Trophoblast cell (in vitro differentiated cells and primary cell): ENCODE measurements around the gene FBLN5.

ENCODE experiments used
- DNase-seq, 2 donors: peaks; one replicate each; pipeline ENCODE4 v3.0.0-alpha.2; 2016
- H2AFZ ChIP-seq: 2 replicates; pipeline ENCODE4 v1.6.1; 2013; ENCODE audit warnings: low read length, moderate library complexity, mild to moderate bottlenecking; ENCODE audit not compliant: insufficient read depth, poor library complexity
- H2AK5ac ChIP-seq: 2 replicates; pipeline ENCODE4 v1.6.1; 2013; ENCODE audit warnings: mild to moderate bottlenecking, low read length
- H2BK120ac ChIP-seq: 2 replicates; pipeline ENCODE4 v1.6.1; 2013; ENCODE audit warnings: low read length, mild to moderate bottlenecking, moderate library complexity; ENCODE audit not compliant: insufficient read depth, poor library complexity
- H2BK12ac ChIP-seq: 2 replicates; pipeline ENCODE4 v1.6.1; 2013; ENCODE audit warnings: mild to moderate bottlenecking, low read length, moderate library complexity
- H2BK5ac ChIP-seq: 2 replicates; pipeline ENCODE4 v1.6.1; 2013; ENCODE audit warnings: low read length, low read depth, moderate library complexity, mild to moderate bottlenecking; ENCODE audit not compliant: poor library complexity
- H3K14ac ChIP-seq: 2 replicates; pipeline ENCODE4 v1.6.1; 2013; ENCODE audit warnings: mild to moderate bottlenecking, low read length
- H3K18ac ChIP-seq: 2 replicates; pipeline ENCODE4 v1.6.1; 2013; ENCODE audit warnings: mild to moderate bottlenecking, low read length
- H3K23ac ChIP-seq: 2 replicates; pipeline ENCODE4 v1.6.1; 2013; ENCODE audit warnings: low read length
- H3K27ac ChIP-seq: 2 replicates; pipeline ENCODE4 v1.5.1; 2013; ENCODE audit warnings: low read depth, mild to moderate bottlenecking, inconsistent platforms, low read length, moderate library complexity
- H3K27me3 ChIP-seq: 2 replicates; pipeline ENCODE4 v1.6.1; 2013; ENCODE audit warnings: inconsistent platforms, mild to moderate bottlenecking, low read length, moderate library complexity; ENCODE audit not compliant: insufficient read depth
- H3K36me3 ChIP-seq, 2 experiments: 1 replicate in 1 of 2; 2 replicates in 1 of 2; pipeline ENCODE4 v1.6.1; 2013; ENCODE audit warnings: low read length in 2 of 2, mild to moderate bottlenecking in 2 of 2, moderate library complexity in 1 of 2; ENCODE audit not compliant: insufficient read depth in 2 of 2, control insufficient read depth in 1 of 2
- H3K4ac ChIP-seq: 2 replicates; pipeline ENCODE4 v1.6.1; 2013; ENCODE audit warnings: low read depth, mild to moderate bottlenecking, low read length, moderate library complexity
- H3K4me1 ChIP-seq, 2 experiments: 1 replicate in 1 of 2; 2 replicates in 1 of 2; pipeline ENCODE4 v1.6.1; 2013; ENCODE audit warnings: low read length in 2 of 2, mild to moderate bottlenecking in 2 of 2, moderate library complexity in 1 of 2; ENCODE audit not compliant: insufficient read depth in 2 of 2, control insufficient read depth in 1 of 2
- H3K4me2 ChIP-seq: 2 replicates; pipeline ENCODE4 v1.6.1; 2013; ENCODE audit warnings: inconsistent platforms, mild to moderate bottlenecking, low read length, moderate library complexity
- H3K4me3 ChIP-seq: 2 replicates; pipeline ENCODE4 v1.5.1; 2013; ENCODE audit warnings: mild to moderate bottlenecking, low read depth, low read length, inconsistent platforms
- H3K79me1 ChIP-seq: one replicate; pipeline ENCODE4 v1.6.1; 2013; ENCODE audit warnings: low read length
- H3K79me2 ChIP-seq: 2 replicates; pipeline ENCODE4 v1.6.1; 2013; ENCODE audit warnings: low read length, mild to moderate bottlenecking; ENCODE audit not compliant: control insufficient read depth, insufficient read depth, poor library complexity
- H3K9ac ChIP-seq: 2 replicates; pipeline ENCODE4 v1.6.1; 2013; ENCODE audit warnings: mild to moderate bottlenecking, low read length
- H3K9me3 ChIP-seq: 2 replicates; pipeline ENCODE4 v1.6.1; 2013; ENCODE audit warnings: low read depth, mild to moderate bottlenecking, control low read depth, inconsistent platforms, low read length; ENCODE audit not compliant: insufficient read depth
- H4K12ac ChIP-seq: 2 replicates; pipeline ENCODE4 v1.6.1; 2013; ENCODE audit warnings: low read depth, mild to moderate bottlenecking, low read length, moderate library complexity
- H4K8ac ChIP-seq: 2 replicates; pipeline ENCODE4 v1.6.1; 2013; ENCODE audit warnings: low read depth, mild to moderate bottlenecking, low read length, moderate library complexity
- H4K91ac ChIP-seq: one replicate; pipeline ENCODE4 v1.6.1; 2013; ENCODE audit warnings: low read depth, mild to moderate bottlenecking, low read length, moderate library complexity
- WGBS: extraction: QIAGEN DNeasy Blood & Tissue Kit; methylation state at CpG from one replicate; pipeline ENCODE4 v1.1.7; 2013; ENCODE audit warnings: missing lambda C conversion rate; ENCODE audit not compliant: insufficient read length, insufficient coverage; ENCODE audit errors: extremely low coverage; 5-methylcytosine and 5-hydroxymethylcytosine counted together

Gene FBLN5

GRCh38 chr14:91955168-91955567 lies 7.7 kb upstream of the FBLN5 start:
- Histone ChIP-seq H4K12ac (no peak overlapping the region), H2BK12ac (no peak overlapping the region), H3K79me2 (no peaks in the 10 kb centered on the region), H2AFZ (no peak overlapping the region), H3K4ac (no peak overlapping the region), H3K23ac (no peak overlapping the region), H2BK120ac (no peak overlapping the region), H3K9ac (no peak overlapping the region), H3K27me3 (no peaks in the 10 kb centered on the region), H2AK5ac (no peak overlapping the region), H3K18ac (no peak overlapping the region), H3K27ac (no peak overlapping the region), H3K9me3 (no peaks in the 10 kb centered on the region), H3K4me2 (no peak overlapping the region), H4K8ac (no peak overlapping the region), H3K79me1 (no peaks in the 10 kb centered on the region), H3K4me3 (no peak overlapping the region), H3K14ac (no peak overlapping the region), H4K91ac (no peak overlapping the region), H2BK5ac (no peak overlapping the region), H3K36me3 (no peaks in the 10 kb centered on the region), H3K4me1 (peaks cover 0 to 3% of the 10 kb centered on the region in 2 experiments)
- no CpG with 5 or more reads among the region's 1 CpG for WGBS
- DNase-seq = no peak

DNA sequence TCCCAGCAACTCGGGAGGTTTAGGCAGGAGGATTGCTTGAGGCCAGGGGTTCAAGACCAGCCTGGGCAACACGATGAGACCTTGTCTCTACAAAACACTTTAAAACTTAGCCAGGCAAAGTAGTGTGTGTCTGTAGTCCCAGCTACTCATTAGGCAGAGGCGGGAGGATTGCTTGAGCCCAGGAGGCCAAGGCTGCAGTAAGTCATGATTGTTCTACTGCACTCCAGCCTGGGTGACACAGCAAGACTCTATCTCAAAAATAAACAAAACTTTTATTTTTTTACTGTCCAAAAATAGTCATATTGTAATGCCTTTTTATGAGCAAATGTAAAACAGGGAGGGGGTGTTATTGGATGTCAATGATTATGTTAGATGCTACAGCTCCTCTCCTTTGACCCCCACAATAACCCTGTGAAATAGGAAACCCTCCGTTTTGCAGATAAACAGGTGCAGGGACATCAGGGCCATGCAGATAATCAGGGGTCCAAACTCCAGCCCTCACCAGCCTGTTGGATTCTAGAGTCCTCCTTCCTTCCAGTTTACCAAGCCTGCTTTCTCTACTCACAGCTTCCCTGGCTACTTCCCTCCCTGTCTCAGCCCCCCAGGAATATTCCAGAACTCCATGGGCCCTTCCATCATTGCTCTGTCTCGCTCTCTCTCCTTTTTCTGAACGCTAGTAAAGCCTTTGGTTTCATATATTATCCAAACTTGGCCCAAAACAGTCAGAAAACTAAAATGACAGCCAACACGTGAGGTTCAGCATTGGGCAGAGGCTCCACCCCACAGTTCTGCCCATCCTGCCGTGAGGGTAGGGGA lies 5.9 kb upstream of the FBLN5 start:
- H2BK120ac ChIP-seq = no peak overlapping the region
- H4K91ac ChIP-seq = no peak overlapping the region
- no peak overlapping the region for H4K12ac ChIP-seq
- no peak overlapping the region for H3K14ac ChIP-seq
- no peak overlapping the region for H3K4me3 ChIP-seq
- H3K27ac ChIP-seq = no peak overlapping the region
- no peak overlapping the region for H3K18ac ChIP-seq
- H2BK5ac ChIP-seq = no peak overlapping the region
- no peak overlapping the region for H4K8ac ChIP-seq
- H2AK5ac ChIP-seq = no peak overlapping the region
- H3K4me1 ChIP-seq = peaks cover 0 to 3% of the 10 kb centered on the region in 2 experiments
- H3K27me3 ChIP-seq = no peaks in the 10 kb centered on the region
- H2BK12ac ChIP-seq = no peak overlapping the region
- no peak overlapping the region for H3K4ac ChIP-seq
- H3K23ac ChIP-seq = no peak overlapping the region
- no peak for DNase-seq
- H3K79me1 ChIP-seq = no peaks in the 10 kb centered on the region
- no peaks in the 10 kb centered on the region for H3K9me3 ChIP-seq
- H3K79me2 ChIP-seq = no peaks in the 10 kb centered on the region
- H2AFZ ChIP-seq = no peak overlapping the region
- H3K9ac ChIP-seq = no peak overlapping the region
- no peak overlapping the region for H3K4me2 ChIP-seq
- no CpG with 5 or more reads among the region's 8 CpGs for WGBS
- no peaks in the 10 kb centered on the region for H3K36me3 ChIP-seq

DNA sequence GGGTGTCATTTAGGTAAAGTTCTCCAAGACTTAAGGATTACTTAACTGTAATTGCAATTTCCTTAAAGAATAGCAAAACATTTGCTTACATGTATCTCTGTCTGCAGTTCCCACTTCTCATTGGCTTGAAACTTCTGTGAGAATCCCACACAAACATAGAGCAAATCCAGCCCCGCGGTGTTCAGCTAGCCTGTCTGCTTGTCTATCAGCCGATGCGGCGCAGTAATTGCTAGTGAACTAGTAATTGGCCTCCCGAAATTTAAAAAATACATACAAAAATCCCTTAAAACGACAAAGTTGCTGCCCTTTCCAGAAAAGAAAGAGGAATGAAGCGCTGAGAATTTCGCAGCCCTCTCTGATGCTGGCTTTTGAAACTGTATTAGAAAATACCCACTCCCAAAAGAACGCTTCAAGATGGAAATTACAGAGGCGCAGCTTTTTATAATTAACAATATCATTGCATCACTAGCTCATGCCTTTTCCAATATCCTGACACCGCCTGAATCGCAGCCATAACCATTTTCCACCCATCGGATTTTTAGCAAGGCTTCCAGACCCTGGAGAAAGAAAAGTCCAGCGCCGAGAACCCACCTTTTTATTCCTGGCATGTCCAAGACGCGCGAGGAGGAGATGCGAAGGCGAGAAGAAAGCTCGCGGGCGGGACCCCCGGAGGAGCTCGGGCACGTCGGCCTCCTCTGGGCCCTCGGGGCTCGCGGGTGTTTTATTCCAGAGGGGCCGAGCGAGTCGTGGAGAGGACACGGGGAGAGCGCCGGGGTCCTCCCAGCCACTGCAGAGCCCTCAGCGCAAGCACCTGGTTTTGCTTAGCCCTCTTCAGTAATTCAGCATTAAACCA lies 646 bp downstream of the FBLN5 start:
- Histone ChIP-seq H4K91ac (no peak overlapping the region), H3K23ac (no peak overlapping the region), H3K9ac (no peak overlapping the region), H3K79me1 (peaks cover 7% of the 10 kb centered on the region), H2AK5ac (no peak overlapping the region), H3K18ac (peak overlapping the region; percentile 51), H3K36me3 (no peaks in the 10 kb centered on the region), H3K4me1 (peaks cover 2 to 5% of the 10 kb centered on the region in 2 experiments), H3K4me3 (peak overlapping the region; percentile 71), H2BK5ac (peak overlapping the region; percentile 35), H4K12ac (peak overlapping the region; percentile 51), H3K9me3 (no peaks in the 10 kb centered on the region), H3K27me3 (no peaks in the 10 kb centered on the region), H3K79me2 (no peaks in the 10 kb centered on the region), H3K4ac (peak overlapping the region; percentile 41), H2BK12ac (peak overlapping the region; percentile 79), H4K8ac (peak overlapping the region; percentile 72), H2AFZ (peak overlapping the region; percentile 78), H3K14ac (no peak overlapping the region), H3K27ac (no peak overlapping the region), H2BK120ac (peak overlapping the region; percentile 65), H3K4me2 (peak overlapping the region; percentile 67)
- WGBS = no CpG with 5 or more reads among the region's 38 CpGs
- DNase-seq = no peak

DNA sequence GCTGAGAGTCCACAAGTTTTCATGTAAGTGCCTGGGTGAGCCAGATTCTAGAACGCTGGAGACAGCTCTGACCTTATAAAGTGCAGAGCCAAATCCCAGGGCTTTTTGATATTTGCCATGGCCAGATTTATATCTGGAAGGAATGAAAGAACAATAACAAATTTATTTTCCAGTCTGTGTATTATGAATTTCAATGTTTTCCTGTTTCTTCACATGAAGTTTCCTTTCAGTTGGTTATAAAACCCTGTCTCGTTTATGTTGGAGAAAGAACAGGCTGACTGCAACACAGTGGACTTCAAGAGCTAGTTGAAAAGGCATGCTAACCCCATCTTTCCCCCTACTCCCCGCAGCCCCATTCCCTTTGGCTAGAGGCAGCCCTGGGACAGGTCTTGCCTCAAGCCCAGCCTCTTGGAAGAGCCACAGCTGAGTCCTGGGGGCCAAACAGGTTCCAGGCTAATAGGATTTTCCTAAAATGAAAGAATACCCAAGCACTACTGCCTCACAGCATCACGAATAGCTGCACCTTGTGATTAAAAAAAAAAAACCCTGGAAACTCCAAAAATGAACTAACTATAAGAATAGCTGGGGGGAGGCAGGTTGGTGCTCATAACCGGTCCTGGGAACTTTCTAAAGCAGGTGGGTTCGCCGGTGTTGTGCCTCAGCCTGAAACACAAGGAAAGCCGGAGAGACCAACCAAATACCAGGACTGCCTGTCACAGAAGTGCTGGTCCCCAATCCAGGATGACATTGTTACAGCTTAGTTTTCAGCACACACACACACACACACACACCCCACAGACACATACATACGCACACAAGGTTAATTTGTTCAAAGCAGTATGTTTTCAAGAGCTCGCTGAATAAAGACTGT lies 1.5 kb downstream of the FBLN5 start:
- no peak overlapping the region for H3K4me2 ChIP-seq
- H3K4ac ChIP-seq = no peak overlapping the region
- no peak overlapping the region for H4K91ac ChIP-seq
- no peak overlapping the region for H3K4me3 ChIP-seq
- peaks cover 7% of the 10 kb centered on the region for H3K79me1 ChIP-seq
- H3K18ac ChIP-seq = no peak overlapping the region
- DNase-seq = no peak
- H2BK12ac ChIP-seq = no peak overlapping the region
- H3K9ac ChIP-seq = no peak overlapping the region
- peaks cover 2 to 5% of the 10 kb centered on the region in 2 experiments for H3K4me1 ChIP-seq
- peaks cover 0 to 3% of the 10 kb centered on the region in 2 experiments for H3K36me3 ChIP-seq
- no peak overlapping the region for H2AFZ ChIP-seq
- no peak overlapping the region for H4K8ac ChIP-seq
- no peaks in the 10 kb centered on the region for H3K27me3 ChIP-seq
- no peak overlapping the region for H2AK5ac ChIP-seq
- no peak overlapping the region for H3K14ac ChIP-seq
- H4K12ac ChIP-seq = no peak overlapping the region
- H3K23ac ChIP-seq = no peak overlapping the region
- H3K9me3 ChIP-seq = no peaks in the 10 kb centered on the region
- no peak overlapping the region for H2BK5ac ChIP-seq
- no peak overlapping the region for H2BK120ac ChIP-seq
- no CpG with 5 or more reads among the region's 10 CpGs for WGBS
- H3K27ac ChIP-seq = no peak overlapping the region
- no peaks in the 10 kb centered on the region for H3K79me2 ChIP-seq
